ENCODE results near the gene STKLD1.

Gene STKLD1

GRCh38 chr9:133359399-133360175 lies 16.6 kb upstream of the STKLD1 start:
- TF ChIP-seq, protein P1, sequence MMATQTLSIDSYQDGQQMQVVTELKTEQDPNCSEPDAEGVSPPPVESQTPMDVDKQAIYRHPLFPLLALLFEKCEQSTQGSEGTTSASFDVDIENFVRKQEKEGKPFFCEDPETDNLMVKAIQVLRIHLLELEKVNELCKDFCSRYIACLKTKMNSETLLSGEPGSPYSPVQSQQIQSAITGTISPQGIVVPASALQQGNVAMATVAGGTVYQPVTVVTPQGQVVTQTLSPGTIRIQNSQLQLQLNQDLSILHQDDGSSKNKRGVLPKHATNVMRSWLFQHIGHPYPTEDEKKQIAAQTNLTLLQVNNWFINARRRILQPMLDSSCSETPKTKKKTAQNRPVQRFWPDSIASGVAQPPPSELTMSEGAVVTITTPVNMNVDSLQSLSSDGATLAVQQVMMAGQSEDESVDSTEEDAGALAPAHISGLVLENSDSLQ (IDR thresholded peaks at IDR 0.05), result no peak
- TF ChIP-seq CTBP1 (IDR thresholded peaks at IDR 0.05; ENCODE audit: borderline replicate concordance), result no peak
- no peak for TF ChIP-seq ZNF384 (IDR thresholded peaks at IDR 0.05)
- TF ChIP-seq ELF4 (IDR thresholded peaks at IDR 0.05), result no peak
- no peak for TF ChIP-seq NFRKB (IDR thresholded peaks at IDR 0.05)
- POLR2A ChIA-PET, result interaction anchor here (0.8 to 1.8 kb wide), 4 partner anchors 9 to 15 kb away, joined by 3 to 7 read pairs (median 4); partner anchors contain the start of genes MED22 and RPL7A
- CTCF ChIA-PET, result interaction anchor here (0.7 kb wide), 1 partner anchor 25 kb away, joined by 6 read pairs; no protein-coding TSS in a partner anchor
- DNase-seq (ENCODE audit: extremely low spot score), result peak; percentile 57

- ChIA-PET POLR2A (interaction anchor here (0.8 to 1.8 kb wide), 3 partner anchors 9 to 14 kb away, joined by 3 to 7 read pairs (median 4); partner anchors contain the start of genes MED22 and RPL7A), CTCF (no interaction called here)
- TF ChIP-seq SUZ12 (IDR thresholded peaks at IDR 0.05) (no peak), HDGF (IDR thresholded peaks at IDR 0.05; ENCODE audit: borderline replicate concordance) (no peak), CTBP1 (IDR thresholded peaks at IDR 0.05; ENCODE audit: borderline replicate concordance) (no peak), ELF4 (IDR thresholded peaks at IDR 0.05) (no peak), FOXK2 (IDR thresholded peaks at IDR 0.05) (no peak), LEF1 (IDR thresholded peaks at IDR 0.05; ENCODE audit: borderline replicate concordance) (no peak), NFRKB (IDR thresholded peaks at IDR 0.05) (no peak), ZNF384 (IDR thresholded peaks at IDR 0.05) (no peak), TARDBP (IDR thresholded peaks at IDR 0.05) (no peak), BHLHE40 (IDR thresholded peaks at IDR 0.05; ENCODE audit: borderline replicate concordance) (no peak), FOXM1 (IDR thresholded peaks at IDR 0.05; ENCODE audit: borderline replicate concordance) (no peak)
- no peak for DNase-seq (ENCODE audit: extremely low spot score)
Observed at GRCh38 chr9:133360400-133361393, 15.5 kb upstream of the STKLD1 start.

- TF ChIP-seq FOXA1 (IDR thresholded peaks at IDR 0.05) (no peak), ELF4 (IDR thresholded peaks at IDR 0.05) (no peak), LEF1 (IDR thresholded peaks at IDR 0.05; ENCODE audit: borderline replicate concordance) (no peak), ZNF384 (IDR thresholded peaks at IDR 0.05) (no peak), HDGF (IDR thresholded peaks at IDR 0.05; ENCODE audit: borderline replicate concordance) (no peak), TARDBP (IDR thresholded peaks at IDR 0.05) (no peak), FOXK2 (IDR thresholded peaks at IDR 0.05) (no peak), FOXM1 (IDR thresholded peaks at IDR 0.05; ENCODE audit: borderline replicate concordance) (no peak), NFRKB (IDR thresholded peaks at IDR 0.05) (no peak), ARNT (IDR thresholded peaks at IDR 0.05) (no peak), SUZ12 (IDR thresholded peaks at IDR 0.05) (no peak), L3MBTL2 (conservative IDR thresholded peaks at IDR 0.05) (no peak), CTBP1 (IDR thresholded peaks at IDR 0.05; ENCODE audit: borderline replicate concordance) (no peak), SP1 (IDR thresholded peaks at IDR 0.05) (no peak), BHLHE40 (IDR thresholded peaks at IDR 0.05; ENCODE audit: borderline replicate concordance) (no peak)
- TF ChIP-seq, protein P1 (IDR thresholded peaks at IDR 0.05), result no peak
- ChIA-PET POLR2A (no interaction called here), CTCF (no interaction called here)
- no peak for DNase-seq (ENCODE audit: extremely low spot score)
Observed at GRCh38 chr9:133361507-133362092, 14.6 kb upstream of the STKLD1 start.

DNA sequence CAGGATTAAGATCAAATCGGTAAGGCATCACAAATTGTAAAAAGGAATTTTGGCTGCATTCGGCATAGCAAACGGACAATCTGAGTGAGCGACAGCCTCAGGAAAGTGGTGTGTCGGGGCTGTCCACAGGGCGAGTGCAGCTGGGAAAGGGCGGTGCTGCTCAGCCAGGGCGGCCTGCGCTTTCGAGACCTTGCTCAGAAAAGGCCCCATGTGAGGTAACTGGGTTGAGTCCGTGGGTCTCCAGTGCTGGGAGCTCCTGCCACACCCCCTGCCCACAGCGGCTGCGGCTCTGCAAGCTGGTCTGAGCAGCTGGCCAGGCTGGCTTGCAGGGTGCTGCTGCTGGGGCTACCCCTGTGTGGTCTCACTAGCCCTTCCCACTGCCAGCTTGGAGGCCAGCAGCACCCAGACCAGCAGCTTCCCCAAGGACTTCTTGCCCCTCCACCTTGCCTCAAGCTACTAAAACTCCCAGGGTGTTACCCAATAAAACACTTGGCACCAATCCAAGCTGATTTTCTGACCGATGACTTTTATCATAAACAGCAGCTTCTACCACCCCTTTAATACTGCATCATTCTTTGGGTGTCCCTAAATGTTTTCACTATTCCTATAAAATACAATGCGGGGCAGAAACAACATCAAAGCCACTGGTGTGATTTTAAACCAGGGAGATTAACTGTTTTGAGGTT lies 13.7 kb upstream of the STKLD1 start:
- TF ChIP-seq SUZ12 (IDR thresholded peaks at IDR 0.05), result no peak
- no peak for TF ChIP-seq BHLHE40 (IDR thresholded peaks at IDR 0.05; ENCODE audit: borderline replicate concordance)
- no peak for TF ChIP-seq ELF4 (IDR thresholded peaks at IDR 0.05)
- no peak for TF ChIP-seq SP1 (IDR thresholded peaks at IDR 0.05)
- TF ChIP-seq ARNT (IDR thresholded peaks at IDR 0.05), result no peak
- no peak for TF ChIP-seq ZNF384 (IDR thresholded peaks at IDR 0.05)
- no peak for TF ChIP-seq L3MBTL2 (conservative IDR thresholded peaks at IDR 0.05)
- TF ChIP-seq HDGF (IDR thresholded peaks at IDR 0.05; ENCODE audit: borderline replicate concordance), result no peak
- no peak for TF ChIP-seq FOXM1 (IDR thresholded peaks at IDR 0.05; ENCODE audit: borderline replicate concordance)
- no peak for TF ChIP-seq TARDBP (IDR thresholded peaks at IDR 0.05)
- no peak for TF ChIP-seq FOXA1 (IDR thresholded peaks at IDR 0.05)
- no peak for TF ChIP-seq CTBP1 (IDR thresholded peaks at IDR 0.05; ENCODE audit: borderline replicate concordance)
- TF ChIP-seq, protein P1 (IDR thresholded peaks at IDR 0.05), result no peak
- no peak for TF ChIP-seq NFRKB (IDR thresholded peaks at IDR 0.05)
- CTCF ChIA-PET, result no interaction called here
- DNase-seq (ENCODE audit: extremely low spot score), result no peak
- POLR2A ChIA-PET, result interaction anchor here (1.5 to 1.9 kb wide), 2 partner anchors 13 to 15 kb away, joined by 4 read pairs; partner anchors contain the start of genes MED22 and RPL7A
